HG02870 (cell line): ENCODE measurements around the gene LYPD8.
"Not testable (repeated sequence)": the region's sequence is repeated elsewhere in the genome, so short reads cannot be mapped to it uniquely, and the experiment has no call there.

Experiments
- ATAC-seq: cut with Tn5 transposase; IDR thresholded peaks from one replicate; pipeline ENCODE4 v1.9.1; 2021; ENCODE audit warnings: mild to moderate bottlenecking, moderate library complexity; ENCODE audit not compliant: unreplicated experiment

Gene LYPD8, protein sequence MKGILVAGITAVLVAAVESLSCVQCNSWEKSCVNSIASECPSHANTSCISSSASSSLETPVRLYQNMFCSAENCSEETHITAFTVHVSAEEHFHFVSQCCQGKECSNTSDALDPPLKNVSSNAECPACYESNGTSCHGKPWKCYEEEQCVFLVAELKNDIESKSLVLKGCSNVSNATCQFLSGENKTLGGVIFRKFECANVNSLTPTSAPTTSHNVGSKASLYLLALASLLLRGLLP

DNA sequence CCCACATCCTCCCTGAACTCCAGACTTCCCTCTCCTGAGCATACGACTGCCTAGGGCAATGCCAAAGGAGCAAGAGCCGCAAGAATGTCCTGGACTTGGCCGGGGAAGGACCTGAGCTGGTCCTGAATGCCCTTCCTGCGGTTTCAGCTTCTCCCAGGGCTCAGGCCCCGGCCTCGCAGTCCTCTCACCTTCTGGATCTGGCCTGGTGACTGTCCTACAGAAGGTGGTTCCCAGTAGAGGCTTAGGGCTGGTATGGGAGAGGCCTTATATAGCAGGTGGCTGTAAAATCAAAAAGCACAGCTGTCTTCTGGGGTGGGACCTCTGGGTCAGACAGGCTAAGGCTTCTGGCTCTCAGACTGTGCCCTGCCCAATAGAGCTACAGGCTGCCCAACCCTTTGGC lies at the start of gene LYPD8:
LYPD8 (minus strand) TSS at position 243 of the 400 bp plus-strand sequence. CDS start 4,678 bp downstream, outside the sequence.
- no peak for ATAC-seq

DNA sequence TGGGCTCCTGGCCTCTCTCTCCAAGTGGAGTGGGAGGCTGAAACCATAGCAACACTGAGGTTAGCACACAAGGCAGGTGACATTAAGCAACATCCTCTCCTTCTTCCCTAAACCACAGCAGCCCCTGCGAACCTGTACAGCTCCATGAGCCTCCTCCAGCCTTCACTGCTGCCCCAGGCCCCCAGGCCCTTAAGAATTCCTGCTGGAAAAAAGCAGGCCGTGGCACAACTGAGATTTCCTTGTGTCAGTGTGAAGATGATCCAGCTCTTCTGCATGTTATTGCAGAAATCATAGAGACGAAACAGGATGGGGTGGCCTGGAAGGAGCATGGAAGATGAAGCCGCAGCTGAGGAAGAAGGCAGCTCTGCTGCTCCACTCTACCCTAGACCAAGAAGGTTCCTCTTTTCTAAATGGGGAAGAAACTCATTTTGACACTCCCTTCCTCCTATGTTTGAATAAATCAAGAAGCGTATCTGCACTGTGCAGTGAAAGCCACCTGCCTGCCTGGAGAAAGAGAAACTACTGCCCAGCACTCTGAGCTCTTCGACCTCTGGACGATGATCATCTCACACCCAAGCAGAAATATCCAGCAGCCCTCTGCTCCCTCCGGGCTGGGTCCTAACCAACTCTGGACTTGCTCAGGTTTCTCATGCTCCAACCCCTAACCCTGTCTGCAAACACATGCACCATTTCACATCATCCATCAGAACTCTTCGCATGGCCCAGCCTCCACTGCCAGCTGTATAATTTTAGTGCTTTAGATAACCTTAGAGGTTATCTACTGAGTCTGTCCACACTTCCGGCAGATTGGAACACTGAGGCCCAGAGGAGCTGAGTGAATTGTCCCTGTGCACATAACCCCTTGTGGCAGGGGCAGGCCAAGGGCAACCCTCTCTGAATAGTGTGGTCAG lies 49.5 kb upstream of the LYPD8 start:
- ATAC-seq = peak; percentile 90

DNA sequence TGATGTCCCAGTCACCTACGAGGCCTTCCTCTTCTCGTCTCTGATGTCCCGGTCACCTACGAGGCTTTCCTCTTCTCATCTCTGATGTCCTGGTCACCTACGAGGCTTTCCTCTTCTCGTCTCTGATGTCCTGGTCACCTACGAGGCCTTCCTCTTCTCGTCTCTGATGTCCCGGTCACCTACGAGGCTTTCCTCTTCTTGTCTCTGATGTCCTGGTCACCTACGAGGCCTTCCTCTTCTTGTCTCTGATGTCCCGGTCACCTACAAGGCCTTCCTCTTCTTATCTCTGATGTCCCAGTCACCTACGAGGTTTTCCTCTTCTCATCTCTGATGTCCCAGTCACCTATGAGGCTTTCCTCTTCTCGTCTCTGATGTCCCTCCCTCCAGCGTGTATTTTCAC lies 47.9 kb upstream of the LYPD8 start:
- ATAC-seq = not testable (repeated sequence)

- ATAC-seq = no peak
Observed at GRCh38 chr1:248802454-248802853, 46.9 kb upstream of the LYPD8 start.

DNA sequence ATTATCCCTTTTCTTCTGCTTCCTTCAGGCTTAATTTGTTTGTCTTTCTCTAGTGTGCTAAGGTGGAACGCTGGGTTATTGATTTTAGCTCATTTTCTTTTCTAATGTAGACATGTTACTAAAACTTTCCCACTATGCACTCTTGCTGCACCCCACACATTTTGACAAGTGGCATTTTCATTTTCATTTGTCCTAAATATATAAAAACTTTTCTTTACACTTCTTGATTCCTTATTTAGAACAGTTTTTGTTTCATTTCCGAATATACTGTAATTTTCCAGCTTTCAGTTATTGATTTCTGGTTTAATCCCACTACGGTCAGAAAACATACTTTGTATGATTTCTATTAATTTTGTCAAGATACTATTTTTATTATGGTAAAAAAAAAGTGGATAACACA lies 44.9 kb upstream of the LYPD8 start:
- no peak for ATAC-seq

DNA sequence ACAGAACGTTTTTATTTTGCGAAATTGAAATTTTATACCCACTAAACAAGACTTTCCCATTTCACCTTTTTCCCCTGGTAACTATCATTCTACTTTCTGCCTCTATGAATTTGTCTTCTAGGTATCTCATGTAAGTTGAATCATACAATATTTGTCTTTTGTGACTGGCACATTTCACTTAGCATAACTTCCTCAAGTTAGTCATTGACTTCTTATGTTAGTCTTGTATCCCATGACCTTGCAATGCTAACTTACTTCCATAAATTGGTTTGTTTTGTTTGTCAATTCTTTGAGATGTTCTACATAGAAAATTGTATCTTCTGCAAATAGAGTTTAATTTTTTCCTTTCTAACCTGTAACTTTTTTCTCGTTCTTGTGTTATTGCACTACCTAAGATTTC lies 43.2 kb upstream of the LYPD8 start:
- ATAC-seq = no peak

DNA sequence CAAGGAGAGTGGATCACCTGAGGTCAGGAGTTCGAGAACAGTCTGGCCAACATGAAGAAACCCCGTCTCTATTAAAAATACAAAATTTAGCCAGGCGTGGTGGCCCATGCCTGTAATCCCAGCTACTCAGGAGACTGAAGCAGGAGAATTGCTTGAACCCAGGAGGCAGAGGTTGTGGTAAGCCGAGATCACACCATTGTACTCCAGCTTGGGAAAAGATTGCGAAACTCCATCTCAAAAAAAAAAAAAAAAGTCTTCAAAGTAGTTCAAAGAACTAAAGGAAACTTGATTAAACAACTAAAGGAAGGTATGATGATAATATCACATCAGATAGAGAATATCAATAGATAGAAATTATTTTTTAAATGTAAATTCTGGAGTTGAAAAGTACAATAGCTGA lies 39.1 kb upstream of the LYPD8 start:
- ATAC-seq = not testable (repeated sequence)

DNA sequence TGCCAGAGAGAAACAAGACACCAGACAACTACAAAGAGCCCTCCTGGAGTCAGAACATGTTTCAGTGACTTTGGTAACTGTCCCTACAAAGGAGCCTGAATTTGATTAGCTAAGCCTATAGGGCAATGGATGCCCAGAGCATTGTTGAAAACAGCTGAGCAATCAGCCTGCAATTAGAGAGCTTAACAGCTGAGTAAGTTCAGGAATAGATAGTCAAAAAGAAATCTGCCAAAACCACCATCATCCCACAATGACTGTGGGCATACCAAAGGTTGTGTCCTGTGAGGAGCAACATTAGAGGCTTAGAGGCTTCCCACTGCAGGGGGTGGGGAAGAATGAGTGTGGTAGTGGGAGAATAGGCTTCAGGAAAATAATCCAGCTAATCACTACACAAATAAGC lies 38.0 kb upstream of the LYPD8 start:
- peak; percentile 97 for ATAC-seq

GRCh38 chr1:248792342-248792741 lies 36.8 kb upstream of the LYPD8 start:
- ATAC-seq = peak; percentile 29

GRCh38 chr1:248791010-248791409 lies 35.5 kb upstream of the LYPD8 start:
- no peak for ATAC-seq

- no peak for ATAC-seq
Observed at GRCh38 chr1:248790456-248790855, 34.9 kb upstream of the LYPD8 start.

- not testable (repeated sequence) for ATAC-seq
Observed at GRCh38 chr1:248789337-248789736, 33.8 kb upstream of the LYPD8 start.

DNA sequence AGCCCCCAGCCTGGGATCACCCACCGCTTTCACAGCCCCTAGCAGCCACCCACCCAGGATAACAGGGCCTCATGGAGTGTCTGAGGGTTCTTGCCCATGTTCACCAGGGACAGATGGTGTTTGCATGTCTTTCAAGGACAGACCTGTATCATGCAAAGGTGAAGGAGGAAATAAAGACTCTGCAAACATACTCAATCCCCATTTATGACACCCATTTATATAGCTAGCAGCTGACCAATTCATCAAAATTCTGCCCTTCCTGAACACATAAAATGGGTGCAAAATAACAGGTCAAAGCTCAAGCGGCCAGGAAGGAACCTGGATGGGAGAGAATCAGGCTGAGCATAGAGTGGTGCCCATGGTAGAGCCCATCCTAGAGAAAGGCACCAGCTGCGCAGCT lies 32.8 kb upstream of the LYPD8 start:
- ATAC-seq = no peak

GRCh38 chr1:248787430-248787829 lies 31.9 kb upstream of the LYPD8 start:
- no peak for ATAC-seq

DNA sequence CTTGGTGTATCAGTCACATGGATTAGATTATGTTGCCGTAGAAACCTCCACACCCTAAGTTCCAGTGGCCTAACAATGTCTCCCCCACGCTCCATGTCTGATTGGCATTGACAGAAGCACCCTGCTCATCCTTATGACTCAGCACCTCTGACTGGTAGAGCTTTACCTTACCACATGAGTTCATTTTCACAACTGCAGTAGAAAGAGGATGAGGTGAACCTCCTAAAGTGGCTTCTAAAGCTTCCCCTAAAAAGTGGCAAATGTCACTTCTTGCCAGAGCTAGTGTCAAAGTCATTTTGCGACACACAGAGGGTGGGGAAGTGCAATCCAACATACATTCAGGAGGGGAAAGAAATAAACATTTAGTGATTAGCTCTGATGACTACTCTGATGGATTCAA lies 30.6 kb upstream of the LYPD8 start:
- peak; percentile 59 for ATAC-seq

- ATAC-seq = no peak
Observed at GRCh38 chr1:248783367-248783766, 27.8 kb upstream of the LYPD8 start.

- no peak for ATAC-seq
Observed at GRCh38 chr1:248782416-248783141, 27.0 kb upstream of the LYPD8 start.

GRCh38 chr1:248779350-248779749 lies 23.8 kb upstream of the LYPD8 start:
- no peak for ATAC-seq

GRCh38 chr1:248778906-248779305 lies 23.3 kb upstream of the LYPD8 start:
- ATAC-seq = no peak

GRCh38 chr1:248776991-248777390 lies 21.4 kb upstream of the LYPD8 start:
- no peak for ATAC-seq

- ATAC-seq = no peak
Observed at GRCh38 chr1:248775441-248775840, 19.9 kb upstream of the LYPD8 start.

DNA sequence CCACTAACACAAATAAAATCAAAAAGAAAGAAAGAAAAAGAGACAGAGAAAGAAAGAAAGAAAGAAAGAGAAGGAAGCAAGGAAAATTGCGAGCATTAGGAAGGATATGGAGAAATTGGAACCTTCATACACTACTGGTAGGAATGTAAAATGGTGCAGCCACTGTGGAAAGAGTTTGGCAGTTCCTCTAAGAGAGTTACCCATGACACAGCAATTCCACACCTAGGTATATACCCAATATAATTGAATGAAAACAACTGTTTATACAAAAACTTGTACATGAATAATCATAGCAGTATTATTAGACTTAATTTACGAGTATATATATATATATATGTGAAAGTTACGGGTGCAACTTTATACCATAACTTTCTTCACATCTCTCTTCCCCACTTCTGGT lies 4.1 kb upstream of the LYPD8 start:
- no peak for ATAC-seq
